IPS DF 4.7 (cell line): ENCODE data around the gene NCOR1.

Source experiments
- DNase-seq: peaks from one replicate; pipeline ENCODE4 v3.0.0-alpha.2; 2013; ENCODE audit warnings: low spot score; ENCODE audit errors: extremely low read depth

The NCOR1 gene

DNA sequence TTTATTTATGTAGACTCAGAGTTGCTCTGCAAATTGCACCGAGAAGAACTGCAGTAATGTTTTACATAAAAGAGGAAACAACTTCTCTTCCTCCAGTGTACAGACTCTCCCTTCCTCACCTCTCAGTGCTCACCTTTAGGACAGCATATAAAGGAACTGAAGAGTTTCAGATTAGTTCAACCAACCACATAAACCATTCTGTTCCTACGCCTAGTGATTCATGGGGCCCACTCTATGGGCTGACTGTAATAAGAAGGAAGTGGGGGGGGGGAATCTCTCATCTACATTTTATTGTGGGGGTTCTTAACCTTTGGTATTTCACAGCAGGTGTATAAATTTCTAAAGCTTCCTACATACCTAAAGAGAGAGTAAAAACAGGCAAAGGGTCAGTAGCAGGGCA lies 234.1 kb downstream of the NCOR1 start:
- no peak for DNase-seq
